OCI-LY1 (cell line): ENCODE measurements around the gene TXNDC15.
"Not testable (repeated sequence)": the region's sequence is repeated elsewhere in the genome, so short reads cannot be mapped to it uniquely, and the experiment has no call there.

Experiments
- H2AFZ ChIP-seq: fragments of 200-600 bp; sonication (generic), shearing (Covaris generic); 2 replicates; pipeline ENCODE4 v1.6.0; 2014; ENCODE audit warnings: antibody characterized with exemption, mild to moderate bottlenecking, low read length
- H3F3A ChIP-seq: fragments of 200-600 bp; sonication (generic), shearing (Covaris generic); 2 replicates; pipeline ENCODE4 v1.6.0; 2014; ENCODE audit warnings: mild to moderate bottlenecking, antibody characterized with exemption, low read length, moderate library complexity; ENCODE audit not compliant: insufficient read depth
- H3K27ac ChIP-seq: fragments of 200-600 bp; sonication (generic); 2 replicates; pipeline ENCODE4 v1.5.1; 2014; ENCODE audit warnings: low read length, mixed run types, mild to moderate bottlenecking, low read depth; ENCODE audit not compliant: poor library complexity, severe bottlenecking
- H3K27me3 ChIP-seq: fragments of 200-600 bp; sonication (generic); 2 replicates; pipeline ENCODE4 v1.6.0; 2014; ENCODE audit warnings: antibody characterized with exemption, mild to moderate bottlenecking, low read length, moderate library complexity; ENCODE audit not compliant: insufficient read depth
- H3K36me3 ChIP-seq: fragments of 200-600 bp; sonication (generic); 2 replicates; pipeline ENCODE4 v1.6.1; 2014; ENCODE audit warnings: mild to moderate bottlenecking, antibody characterized with exemption, low read length, moderate library complexity, mixed read lengths; ENCODE audit not compliant: insufficient read depth
- H3K4me1 ChIP-seq: fragments of 200-600 bp; sonication (generic); 2 replicates; pipeline ENCODE4 v1.5.1; 2014; ENCODE audit warnings: mild to moderate bottlenecking, low read length, moderate library complexity; ENCODE audit not compliant: insufficient read depth, severe bottlenecking
- H3K4me2 ChIP-seq: fragments of 200-600 bp; sonication (generic), shearing (Covaris generic); 2 replicates; pipeline ENCODE4 v1.6.1; 2014; ENCODE audit warnings: low read length
- H3K4me3 ChIP-seq: fragments of 200-600 bp; sonication (generic); 2 replicates; pipeline ENCODE4 v1.5.1; 2014; ENCODE audit warnings: low read length, low read depth, mild to moderate bottlenecking, mixed read lengths; ENCODE audit not compliant: poor library complexity, severe bottlenecking
- H3K79me2 ChIP-seq: fragments of 200-600 bp; shearing (Covaris generic); 2 replicates; pipeline ENCODE4 v1.6.1; 2016; ENCODE audit warnings: mixed run types, low read length, mixed read lengths; ENCODE audit not compliant: insufficient read depth
- H3K9ac ChIP-seq: fragments of 200-600 bp; sonication (generic), shearing (Covaris generic); 2 replicates; pipeline ENCODE4 v1.6.1; 2014; ENCODE audit warnings: mild to moderate bottlenecking, low read length, mixed read lengths
- H3K9me2 ChIP-seq: fragments of 200-600 bp; sonication (generic), shearing (Covaris generic); 2 replicates; pipeline ENCODE4 v1.6.1; 2014; ENCODE audit warnings: low read depth, mild to moderate bottlenecking, low read length, mixed read lengths
- H3K9me3 ChIP-seq: fragments of 200-600 bp; shearing (Covaris generic); 2 replicates; pipeline ENCODE4 v1.6.1; 2014; ENCODE audit warnings: low read length, mixed read lengths
- H4K20me1 ChIP-seq: fragments of 200-600 bp; sonication (generic), shearing (Covaris generic); 2 replicates; pipeline ENCODE4 v1.6.0; 2016; ENCODE audit warnings: mild to moderate bottlenecking, low read length; ENCODE audit not compliant: insufficient read depth
- CTCF ChIP-seq: fragments of 200-600 bp; sonication (generic), shearing (Covaris generic); IDR thresholded peaks from 2 replicates; pipeline ENCODE4 v1.5.1; 2017; ENCODE audit warnings: mild to moderate bottlenecking, antibody characterized with exemption, low read length, moderate library complexity, mixed read lengths
- EZH2 ChIP-seq: fragments of 200-600 bp; sonication (generic), shearing (Covaris generic); IDR thresholded peaks from 2 replicates; pipeline ENCODE4 v1.8.0; 2017; ENCODE audit warnings: borderline replicate concordance, mixed run types, mild to moderate bottlenecking, antibody characterized with exemption, low read length, moderate library complexity, mixed read lengths

Gene TXNDC15

GRCh38 chr5:134833340-134834032 is 40.7 kb upstream of the TXNDC15 start:
- TF ChIP-seq CTCF (no peak), EZH2 (no peak)

GRCh38 chr5:134835623-134836022 is 38.5 kb upstream of the TXNDC15 start:
- H3K36me3 ChIP-seq, result peaks cover 47% of the 10 kb centered on the region
- no peak overlapping the region for H3K4me2 ChIP-seq
- H2AFZ ChIP-seq, result no peak overlapping the region
- H3K4me3 ChIP-seq, result no peak overlapping the region
- no peaks in the 10 kb centered on the region for H3K9me2 ChIP-seq
- H4K20me1 ChIP-seq, result no peaks in the 10 kb centered on the region
- no peaks in the 10 kb centered on the region for H3K79me2 ChIP-seq
- no peaks in the 10 kb centered on the region for H3K9me3 ChIP-seq
- no peak overlapping the region for H3K27ac ChIP-seq
- no peak overlapping the region for H3K9ac ChIP-seq
- no peaks in the 10 kb centered on the region for H3F3A ChIP-seq
- no peaks in the 10 kb centered on the region for H3K4me1 ChIP-seq
- no peak for TF ChIP-seq CTCF
- no peak for TF ChIP-seq EZH2
- no peaks in the 10 kb centered on the region for H3K27me3 ChIP-seq

More at GRCh38 chr5:134833340-134834032, 40.7 kb upstream of the TXNDC15 start:
- Histone ChIP-seq H3F3A (no peaks in the 10 kb centered on the region), H2AFZ (no peak overlapping the region), H3K4me2 (no peak overlapping the region), H3K36me3 (peaks cover 47% of the 10 kb centered on the region), H3K79me2 (no peaks in the 10 kb centered on the region), H3K4me3 (no peak overlapping the region), H3K27me3 (no peaks in the 10 kb centered on the region), H3K4me1 (no peaks in the 10 kb centered on the region), H3K9ac (no peak overlapping the region), H4K20me1 (no peaks in the 10 kb centered on the region), H3K9me2 (no peaks in the 10 kb centered on the region), H3K9me3 (no peaks in the 10 kb centered on the region), H3K27ac (no peak overlapping the region)

- Histone ChIP-seq H3K27me3 (no peaks in the 10 kb centered on the region), H3K36me3 (peaks cover 44% of the 10 kb centered on the region), H3K4me3 (no peak overlapping the region), H2AFZ (no peak overlapping the region), H3K9ac (no peak overlapping the region), H3K9me3 (no peaks in the 10 kb centered on the region), H4K20me1 (no peaks in the 10 kb centered on the region), H3K4me2 (no peak overlapping the region), H3K79me2 (no peaks in the 10 kb centered on the region), H3K9me2 (no peaks in the 10 kb centered on the region), H3K27ac (no peak overlapping the region), H3K4me1 (no peaks in the 10 kb centered on the region), H3F3A (no peaks in the 10 kb centered on the region)
- TF ChIP-seq EZH2 (no peak), CTCF (no peak)
These were observed 36.5 kb upstream of the TXNDC15 start for GRCh38 chr5:134837530-134838181.

GRCh38 chr5:134838361-134838760 is 35.8 kb upstream of the TXNDC15 start:
- H3K36me3 ChIP-seq, result peaks cover 39% of the 10 kb centered on the region

More at GRCh38 chr5:134838361-134838760, 35.8 kb upstream of the TXNDC15 start:
- H3K4me1 ChIP-seq, H2AFZ ChIP-seq, H3K9me3 ChIP-seq, H3K79me2 ChIP-seq, H3K9me2 ChIP-seq, H3K9ac ChIP-seq, H3K4me2 ChIP-seq, H3K27me3 ChIP-seq, H3K4me3 ChIP-seq, H3K27ac ChIP-seq, H3F3A ChIP-seq, H4K20me1 ChIP-seq: not testable (repeated sequence)
